Fibroblast of villous mesenchyme (primary cell): ENCODE results near the gene CAPN15. TPM values are rescaled to one million over a fixed set of nuclear protein-coding genes. Genes with fewer than 3 reads are reported as not detected.
A peak's percentile ranks its signal among the peaks of the same experiment; 100 is the strongest.
"Not testable (repeated sequence)": the region's sequence is repeated elsewhere in the genome, so short reads cannot be mapped to it uniquely, and the experiment has no call there.

Source experiments
- DNase-seq: peaks from one replicate; pipeline ENCODE4 v3.0.0-alpha.2; 2010; ENCODE audit warnings: low read depth
- H3K4me3 ChIP-seq: 2 replicates; pipeline ENCODE4 v1.5.1; 2011; ENCODE audit warnings: low read depth, mild to moderate bottlenecking, low read length
- CTCF ChIP-seq: IDR thresholded peaks from 2 replicates; pipeline ENCODE4 v1.5.1; 2012; ENCODE audit warnings: low read depth, mild to moderate bottlenecking, low read length; ENCODE audit not compliant: insufficient read depth
- total RNA-seq: library from RNA; depleted of rRNA; stranded (reverse); fragments of >200 nt; gene quantifications from 2 replicates; pipeline ENCODE4 v1.2.3, GENCODE V29; 2012

The CAPN15 gene
- total RNA-seq, 1 donor: 37.1 TPM

- no peak for DNase-seq
- TF ChIP-seq CTCF: no peak
Observed at GRCh38 chr16:491220-491919, 36.1 kb upstream of the CAPN15 start.

GRCh38 chr16:492211-492875, 35.2 kb upstream of the CAPN15 start:
- H3K4me3 ChIP-seq: no peak overlapping the region
- DNase-seq: no peak

More at GRCh38 chr16:491220-491919, 36.1 kb upstream of the CAPN15 start:
- H3K4me3 ChIP-seq: no peak overlapping the region

DNA sequence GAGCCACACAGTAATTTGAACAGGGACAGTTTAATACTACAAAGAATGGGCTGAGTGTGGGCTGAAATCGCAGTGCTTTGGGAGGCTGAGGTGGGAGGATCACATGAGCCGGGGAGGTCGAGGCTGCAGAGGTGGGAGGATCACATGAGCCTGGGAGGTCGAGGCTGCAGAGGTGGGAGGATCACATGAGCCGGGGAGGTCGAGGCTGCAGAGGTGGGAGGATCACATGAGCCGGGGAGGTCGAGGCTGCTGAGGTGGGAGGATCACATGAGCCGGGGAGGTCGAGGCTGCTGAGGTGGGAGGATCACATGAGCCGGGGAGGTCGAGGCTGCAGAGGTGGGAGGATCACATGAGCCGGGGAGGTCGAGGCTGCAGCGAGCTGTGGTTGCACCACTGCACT, 32.8 kb upstream of the CAPN15 start:
- not testable (repeated sequence) for DNase-seq, H3K4me3 ChIP-seq

More at GRCh38 chr16:492211-492875, 35.2 kb upstream of the CAPN15 start:
- TF ChIP-seq CTCF: no peak

DNA sequence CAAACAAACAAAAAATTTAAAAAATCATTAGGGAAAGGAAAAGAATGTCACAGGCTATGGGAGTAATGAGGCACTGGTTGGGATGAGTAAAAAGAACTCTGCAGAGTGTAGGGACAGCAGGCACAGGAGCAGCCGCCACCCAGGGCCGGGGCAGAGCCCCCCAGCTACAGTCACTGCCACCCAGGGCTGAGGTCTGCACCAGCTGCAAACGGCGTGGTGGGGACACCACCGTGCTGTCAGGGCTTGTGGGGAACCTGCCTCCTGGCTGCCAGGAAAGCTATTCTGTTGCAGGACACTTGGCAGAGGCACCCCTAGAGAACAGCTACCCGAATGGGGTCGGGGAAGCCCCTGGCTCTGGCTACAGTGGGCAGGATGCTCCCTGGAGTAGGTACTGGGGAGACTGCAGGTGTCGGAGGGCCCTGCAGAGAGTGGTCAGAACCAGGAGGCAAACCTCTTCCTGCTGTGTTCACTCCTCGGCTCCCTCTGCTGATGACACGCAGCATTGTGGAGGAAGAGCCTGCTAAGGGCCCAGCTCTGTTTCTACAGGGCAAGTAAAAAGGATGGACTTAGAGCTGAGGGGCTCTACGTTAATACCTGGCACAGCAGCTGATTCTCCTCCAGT, 32.3 kb upstream of the CAPN15 start:
- H3K4me3 ChIP-seq: no peak overlapping the region
- DNase-seq: peak; percentile 58
- TF ChIP-seq CTCF: peak; percentile 59

GRCh38 chr16:496097-496886, 31.2 kb upstream of the CAPN15 start:
- DNase-seq: no peak
- H3K4me3 ChIP-seq: no peak overlapping the region
- no peak for TF ChIP-seq CTCF

DNA sequence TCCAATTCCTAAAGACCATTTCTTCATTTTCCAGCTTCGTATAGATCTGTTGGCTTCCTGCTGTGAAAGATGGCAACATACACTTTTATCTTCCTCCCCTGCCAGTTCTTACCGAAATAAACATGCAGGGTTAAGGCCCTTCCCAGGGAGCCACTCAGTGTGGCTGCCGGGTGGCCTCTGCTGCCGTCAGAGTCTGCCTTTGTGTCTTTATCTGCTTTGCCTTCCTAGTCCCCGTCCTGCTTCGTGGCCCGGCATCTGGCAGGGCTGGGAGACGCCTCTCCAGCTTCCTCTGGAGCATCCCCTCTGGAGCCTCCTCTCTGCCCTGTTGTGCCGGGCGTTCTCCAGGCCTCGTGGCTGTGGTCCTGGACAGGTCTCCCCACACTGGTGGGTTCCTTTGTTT, 30.3 kb upstream of the CAPN15 start:
- H3K4me3 ChIP-seq: no peak overlapping the region
- no peak for TF ChIP-seq CTCF
- DNase-seq: no peak

GRCh38 chr16:499924-500323, 27.6 kb upstream of the CAPN15 start:
- TF ChIP-seq CTCF: no peak
- no peak overlapping the region for H3K4me3 ChIP-seq
- DNase-seq: no peak
